HEK293T (cell line): ENCODE measurements around the gene DNAJC27.

Experiments
- HDGF ChIP-seq: fragments of 450-650 bp; IDR thresholded peaks from 2 replicates; pipeline ENCODE4 v1.6.1; 2017; ENCODE audit warnings: antibody characterized with exemption, borderline replicate concordance
- NFRKB ChIP-seq: fragments of 450-650 bp; IDR thresholded peaks from 2 replicates; pipeline ENCODE4 v1.6.1; 2016; ENCODE audit warnings: mild to moderate bottlenecking, moderate library complexity
- TARDBP ChIP-seq: fragments of 450-650 bp; IDR thresholded peaks from 2 replicates; pipeline ENCODE4 v1.6.1; 2016
- ZNF384 ChIP-seq: fragments of 450-650 bp; IDR thresholded peaks from 2 replicates; pipeline ENCODE4 v1.6.1; 2016

GRCh38 chr2:24947561-24948157 is 24.1 kb downstream of the DNAJC27 start:
- TF ChIP-seq ZNF384 (no peak), NFRKB (no peak), TARDBP (no peak), HDGF (no peak)
